Umbilical cord (tissue), 2 donors: Measurements from ENCODE around the gene ENOX2. TPM values are rescaled to one million over a fixed set of nuclear protein-coding genes. Genes with fewer than 3 reads are reported as not detected.
"Not testable (repeated sequence)": the region's sequence is repeated elsewhere in the genome, so short reads cannot be mapped to it uniquely, and the experiment has no call there.

Source experiments
- DNase-seq: peaks from one replicate; pipeline ENCODE4 v3.0.0-alpha.2; 2015; ENCODE audit warnings: low spot score
- total RNA-seq: library from RNA; depleted of rRNA; stranded (reverse); fragments of >200 nt; gene quantifications from one replicate; pipeline ENCODE4 v1.2.3, GENCODE V29; 2014; ENCODE audit warnings: low replicate concordance; ENCODE audit not compliant: insufficient read depth

Gene ENOX2
- total RNA-seq, 1 donor from 2014 or later, result 17.8 TPM

DNA sequence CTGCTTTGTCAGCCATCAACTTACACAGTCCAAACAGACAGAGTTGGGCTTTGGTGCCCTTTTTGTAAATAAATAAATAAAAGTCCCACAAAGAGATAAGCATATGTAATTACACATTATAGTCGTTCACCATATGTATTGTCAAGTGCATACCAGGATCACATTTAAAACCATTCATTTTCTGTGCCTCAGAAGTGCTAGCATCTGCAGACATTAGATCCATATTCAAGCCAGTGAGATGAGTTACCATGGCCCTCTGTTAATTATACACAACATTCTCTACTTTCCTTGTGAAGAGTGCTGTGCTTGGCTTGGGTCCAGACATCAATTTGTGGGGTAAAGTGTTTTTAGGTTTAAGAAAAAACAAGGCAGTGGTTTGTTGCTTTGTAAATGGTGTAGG, 76.8 kb downstream of the ENOX2 start:
- no peak for DNase-seq

DNA sequence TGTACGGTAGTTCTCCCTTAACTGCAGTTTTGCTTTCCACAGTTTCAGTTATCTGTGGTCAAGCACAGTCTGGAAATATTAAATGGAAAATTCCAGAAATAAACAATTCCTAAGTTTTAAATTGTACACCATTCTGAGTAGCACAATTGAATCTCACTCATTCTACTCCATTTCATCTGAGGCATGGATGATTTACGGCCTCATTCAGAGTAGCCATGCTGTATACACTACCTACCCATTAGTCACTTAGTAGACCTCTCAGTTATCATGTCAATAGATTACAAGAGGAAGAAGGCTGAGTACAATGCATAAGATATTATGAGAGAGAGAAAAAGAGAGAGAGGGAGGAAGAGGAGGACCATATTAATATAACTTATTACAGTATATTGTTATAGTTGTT, 77.5 kb downstream of the ENOX2 start:
- no peak for DNase-seq

DNA sequence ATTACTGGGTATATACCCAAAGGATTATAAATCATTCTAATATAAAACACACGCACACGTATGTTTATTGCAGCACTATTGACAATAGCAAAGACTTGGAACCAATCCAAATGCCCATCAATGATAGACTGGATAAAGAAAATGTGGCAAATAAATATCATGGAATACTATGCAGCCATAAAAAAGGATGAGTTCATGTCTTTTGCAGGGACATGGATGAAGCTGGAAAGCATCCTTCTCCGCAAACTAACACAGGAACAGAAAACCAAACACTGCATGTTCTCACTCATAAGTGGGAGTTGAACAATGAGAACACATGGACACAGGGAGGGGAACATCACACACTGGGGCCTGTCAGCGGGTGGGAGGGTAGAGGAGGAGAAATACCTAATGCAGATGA, 83.6 kb downstream of the ENOX2 start:
- DNase-seq, result not testable (repeated sequence)

DNA sequence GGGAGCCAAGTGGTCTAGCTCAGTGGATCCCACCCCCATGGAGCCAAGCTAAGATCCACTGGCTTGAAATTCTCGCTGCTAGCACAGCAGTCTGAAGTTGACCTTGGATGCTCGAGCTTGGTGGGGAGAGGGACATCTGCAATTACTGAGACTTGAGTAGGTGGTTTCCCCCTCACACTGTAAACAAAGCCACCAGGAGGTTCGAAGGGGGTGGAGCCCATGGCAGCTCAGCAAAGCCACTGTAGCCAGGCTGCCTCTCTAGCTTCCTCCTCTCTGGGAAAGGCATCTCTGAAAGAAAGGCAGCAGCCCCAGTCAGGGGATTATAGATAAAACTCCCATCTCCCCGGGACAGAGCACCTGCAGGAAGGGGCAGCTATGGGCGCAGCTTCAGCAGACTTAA, 89.1 kb downstream of the ENOX2 start:
- DNase-seq, result not testable (repeated sequence)

DNA sequence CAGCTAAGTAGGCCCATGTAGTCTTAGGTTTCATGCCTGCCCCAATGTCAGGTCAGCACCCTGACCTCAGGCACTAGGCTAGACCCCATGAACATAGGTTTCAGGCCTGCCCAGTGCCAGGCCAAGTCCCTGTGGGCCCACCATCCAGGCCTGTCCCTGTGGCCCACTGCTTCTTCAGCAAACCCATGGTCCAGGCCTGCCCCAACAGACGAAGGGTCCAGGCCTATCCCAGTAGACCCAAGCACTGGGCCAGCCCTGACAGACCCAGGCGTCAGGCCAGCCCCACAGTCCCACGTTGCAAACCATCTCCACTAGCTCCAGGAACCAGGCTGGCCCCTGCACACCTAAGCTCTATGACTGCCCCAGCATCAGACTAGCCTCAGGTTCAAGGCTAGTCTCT, 92.4 kb downstream of the ENOX2 start:
- DNase-seq, result no peak

DNA sequence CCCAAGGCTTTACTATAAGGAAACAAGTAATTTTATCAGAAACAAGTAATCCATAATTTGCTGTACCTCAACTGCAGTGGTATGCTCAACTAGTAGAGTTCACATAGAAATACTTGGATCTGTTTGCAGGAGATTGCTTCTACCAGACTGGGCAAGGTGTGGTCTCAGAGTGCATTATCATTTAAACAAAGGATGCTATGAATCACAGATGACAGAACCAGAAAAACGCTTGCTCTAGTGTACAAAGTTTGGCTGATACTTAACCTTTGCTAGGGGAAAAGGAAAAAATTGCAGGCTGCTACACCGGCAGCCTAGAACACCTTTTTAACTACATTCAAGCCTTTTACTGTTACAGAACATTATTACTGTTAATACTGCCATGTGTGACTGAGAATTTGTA, 97.1 kb downstream of the ENOX2 start:
- DNase-seq, result no peak

DNA sequence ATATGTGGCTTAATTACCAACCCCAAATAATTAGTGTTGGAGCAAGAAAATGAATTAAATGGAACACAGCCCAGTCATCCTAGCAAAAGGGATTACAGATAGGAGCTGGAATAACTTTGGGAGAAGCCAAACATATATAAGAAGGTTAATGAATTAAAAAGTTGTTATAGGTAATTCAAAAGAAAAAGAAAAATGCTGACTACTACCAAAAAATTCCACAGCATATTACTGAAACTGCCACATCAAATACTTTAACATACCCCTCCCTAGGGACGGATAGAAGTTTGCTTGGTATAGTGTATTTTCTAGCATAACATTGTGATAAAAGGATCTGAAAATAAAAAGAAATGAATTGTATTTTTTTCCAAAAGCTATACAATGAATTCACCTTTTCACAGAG, 99.5 kb downstream of the ENOX2 start:
- DNase-seq, result no peak

DNA sequence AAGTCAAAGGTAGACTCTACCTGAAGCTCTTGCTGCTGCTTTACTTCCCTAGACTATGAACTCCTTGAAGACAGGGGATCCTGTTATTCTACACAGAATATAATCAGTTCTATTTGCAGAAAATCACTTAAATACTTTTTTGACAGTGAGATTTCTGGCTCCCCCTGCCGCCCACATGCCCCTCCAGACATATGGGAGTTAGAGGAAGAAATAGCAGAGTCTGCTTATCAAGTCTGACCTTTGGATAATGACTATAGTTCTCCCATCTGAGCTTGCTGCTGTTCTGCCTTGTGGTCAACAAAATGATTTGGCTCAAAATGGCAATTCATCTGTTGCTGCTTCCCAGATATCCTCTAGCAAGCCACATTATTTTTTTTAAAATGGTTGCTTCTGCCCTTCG, 101.1 kb downstream of the ENOX2 start:
- no peak for DNase-seq

DNA sequence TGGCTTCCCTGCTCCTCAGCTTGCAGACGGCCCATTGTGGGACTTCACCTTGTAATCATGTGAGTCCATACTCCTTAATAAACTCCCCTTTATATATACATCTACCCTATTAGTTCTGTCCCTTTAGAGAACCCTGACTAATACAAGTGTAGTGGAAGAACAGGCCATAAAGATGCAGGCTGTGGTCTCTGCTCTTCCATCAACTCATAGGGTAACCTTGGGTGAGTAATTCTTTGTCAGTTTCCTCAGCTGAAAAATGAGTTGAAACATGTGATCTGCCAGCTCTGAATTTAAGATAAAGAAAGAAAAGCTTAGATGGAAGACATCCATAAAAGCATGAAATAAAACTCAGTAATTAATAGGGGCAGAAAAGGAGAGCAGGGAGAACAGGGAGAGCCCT, 103.6 kb downstream of the ENOX2 start:
- no peak for DNase-seq

DNA sequence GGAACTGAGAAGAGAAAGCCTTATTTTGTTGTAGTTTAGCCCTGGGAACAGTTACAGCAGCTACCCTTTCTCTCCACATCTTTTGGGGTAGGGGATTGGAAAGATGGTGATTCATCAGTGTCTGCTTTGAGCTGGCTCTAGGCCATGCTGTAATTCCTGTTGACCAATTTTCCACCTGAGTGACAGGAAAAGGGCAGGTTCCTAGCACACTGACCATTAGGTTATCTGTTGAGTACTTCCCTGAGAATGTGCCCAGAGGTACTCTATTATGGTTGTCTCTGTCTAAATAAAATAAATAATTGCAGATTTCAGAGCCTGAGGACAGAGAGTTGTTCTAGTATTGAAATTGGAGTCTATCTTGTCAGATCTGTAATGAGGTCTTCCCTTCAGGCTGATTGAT, 109.0 kb downstream of the ENOX2 start:
- no peak for DNase-seq

DNA sequence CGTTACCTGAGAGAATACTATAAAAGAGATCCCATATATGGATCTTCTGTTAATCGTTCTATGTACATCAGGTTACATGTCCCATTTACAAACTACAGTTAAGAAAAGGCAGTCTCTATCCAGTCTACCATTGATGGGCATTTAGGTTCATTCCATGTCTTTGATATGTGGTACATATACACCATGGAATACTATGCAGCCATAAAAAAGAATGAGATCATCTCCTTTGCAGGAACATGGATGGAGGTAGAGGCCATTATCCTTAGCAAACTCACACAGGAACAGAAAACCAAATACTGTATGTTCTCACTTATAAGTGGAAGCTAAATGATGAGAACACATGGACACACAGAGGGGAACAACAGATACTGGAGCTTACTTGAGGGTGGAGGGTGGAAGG, 111.1 kb downstream of the ENOX2 start:
- DNase-seq, result not testable (repeated sequence)

DNA sequence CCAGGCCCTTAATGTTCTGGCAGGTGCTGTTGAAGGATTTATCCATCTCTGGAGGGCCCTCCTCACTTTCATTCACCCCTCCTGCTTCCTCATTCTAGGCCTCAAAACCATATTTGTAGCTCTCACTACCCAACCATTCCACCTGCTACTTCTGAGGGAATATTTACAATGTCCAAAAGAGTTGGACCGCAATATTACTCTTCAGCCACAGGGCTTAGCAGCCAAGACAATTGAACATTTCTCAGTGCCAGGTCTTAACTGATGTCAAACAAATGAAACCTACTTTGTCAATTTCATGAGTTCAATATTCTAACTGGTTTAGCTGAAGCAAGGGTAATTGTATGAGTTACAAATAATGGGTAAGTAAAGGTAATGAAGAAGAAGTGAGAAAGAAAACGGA, 113.2 kb downstream of the ENOX2 start:
- no peak for DNase-seq

DNA sequence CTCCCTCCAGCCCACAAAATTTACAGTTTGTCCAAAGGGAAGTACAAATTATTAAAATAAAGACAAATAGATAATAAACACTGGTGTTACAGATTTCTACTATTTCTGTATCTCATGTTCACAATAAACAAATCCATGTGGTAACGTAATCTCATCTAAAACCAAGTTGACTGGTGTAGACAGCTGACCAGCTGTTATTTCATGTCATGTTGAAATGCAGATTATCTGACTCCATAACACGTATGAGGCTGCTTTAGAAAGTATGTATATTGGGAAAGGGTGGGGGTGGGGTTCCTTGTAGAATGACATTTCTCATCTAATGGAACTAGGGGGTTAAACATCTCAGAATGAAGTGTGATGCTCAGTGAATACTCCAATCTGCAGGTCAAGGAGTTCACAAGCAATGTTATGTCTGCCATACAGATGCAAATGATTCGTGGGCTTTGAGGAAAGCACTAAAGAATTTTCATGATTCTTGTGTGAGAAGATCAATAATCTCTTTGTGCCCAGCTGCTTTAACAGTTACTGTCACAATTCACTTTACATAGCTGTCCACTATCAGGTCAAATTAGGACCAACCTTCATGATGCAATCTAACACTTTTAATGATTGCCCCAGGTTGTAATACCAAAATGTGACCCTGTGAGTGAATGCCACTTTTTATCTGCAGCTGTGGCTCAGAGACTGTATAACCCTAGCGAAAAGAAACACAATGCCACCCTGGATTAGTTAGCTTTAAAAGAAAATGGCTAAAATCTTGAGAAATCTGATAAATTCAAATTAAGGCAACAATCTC, 114.0 kb downstream of the ENOX2 start:
- no peak for DNase-seq

DNA sequence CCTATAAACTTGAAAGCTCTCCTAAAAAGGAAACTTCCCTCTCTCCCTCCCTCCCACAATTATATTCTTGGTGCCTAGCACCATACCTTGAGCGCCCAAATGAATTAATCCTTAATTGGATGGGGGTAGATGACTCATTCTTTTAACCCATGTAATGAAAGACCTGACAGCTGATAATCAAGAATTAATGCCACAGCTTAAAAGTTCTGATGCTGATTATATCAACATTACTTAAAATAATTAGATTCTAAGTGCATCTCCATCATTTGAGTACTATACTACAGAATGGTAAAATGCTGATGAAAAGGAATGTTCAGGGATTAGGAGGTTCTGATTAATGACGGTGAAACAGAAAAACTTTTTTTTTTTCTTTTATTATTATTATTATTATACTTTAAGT, 117.0 kb downstream of the ENOX2 start:
- DNase-seq, result no peak

DNA sequence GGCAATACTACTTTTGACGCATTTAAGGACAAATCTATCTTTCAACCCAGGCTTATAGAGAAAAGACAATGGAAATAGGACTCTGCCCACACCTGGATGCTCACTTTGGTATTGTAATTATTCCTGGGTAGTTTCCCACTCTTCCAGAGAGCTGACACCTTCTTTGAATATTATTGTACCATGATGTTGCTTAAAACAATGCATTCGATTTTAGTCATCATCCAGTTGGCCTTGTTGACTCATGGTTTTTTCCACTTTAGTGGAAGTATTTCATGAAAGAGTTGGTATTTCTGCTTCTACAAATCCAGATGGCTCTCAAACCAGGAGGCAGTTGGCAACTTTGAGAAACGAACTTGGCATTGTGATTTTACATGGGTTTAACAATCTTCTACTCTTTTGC, 124.2 kb downstream of the ENOX2 start:
- DNase-seq, result no peak

DNA sequence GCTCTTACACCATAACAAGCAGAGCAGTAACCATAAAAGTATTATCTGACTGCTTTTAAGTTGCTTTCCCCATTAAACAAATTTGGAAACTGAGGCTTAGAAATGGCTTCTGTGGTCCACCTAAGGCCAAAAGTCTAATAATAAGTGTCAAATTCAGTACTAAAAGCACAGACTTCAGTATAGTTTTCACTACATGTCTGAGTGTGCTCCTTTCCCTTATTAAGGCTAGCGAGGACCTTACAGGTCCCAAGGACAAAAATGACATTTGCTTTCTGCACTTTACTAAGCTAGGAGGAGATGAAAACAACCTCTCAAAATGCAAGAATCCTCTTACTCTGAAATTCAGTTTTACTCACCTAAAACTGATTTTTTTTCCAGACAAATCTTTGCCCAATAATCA, 127.2 kb downstream of the ENOX2 start:
- no peak for DNase-seq

DNA sequence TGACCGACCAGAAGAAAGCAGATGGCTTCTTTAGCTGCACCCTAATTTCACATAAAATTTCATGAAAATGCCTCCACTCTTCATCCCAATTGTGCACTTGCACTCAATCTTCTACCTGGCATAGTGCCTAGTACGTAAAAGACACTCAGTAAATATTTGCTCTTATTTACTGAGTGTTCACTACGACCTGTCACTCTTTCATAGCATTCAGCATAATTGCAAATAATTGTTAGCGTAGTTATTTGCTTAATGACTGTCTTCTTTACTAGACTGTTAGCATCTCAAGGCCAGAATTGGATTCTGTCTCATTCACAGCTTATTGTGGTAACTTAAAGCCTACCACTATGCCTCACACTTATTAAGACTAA, 130.2 kb downstream of the ENOX2 start:
- DNase-seq, result no peak

DNA sequence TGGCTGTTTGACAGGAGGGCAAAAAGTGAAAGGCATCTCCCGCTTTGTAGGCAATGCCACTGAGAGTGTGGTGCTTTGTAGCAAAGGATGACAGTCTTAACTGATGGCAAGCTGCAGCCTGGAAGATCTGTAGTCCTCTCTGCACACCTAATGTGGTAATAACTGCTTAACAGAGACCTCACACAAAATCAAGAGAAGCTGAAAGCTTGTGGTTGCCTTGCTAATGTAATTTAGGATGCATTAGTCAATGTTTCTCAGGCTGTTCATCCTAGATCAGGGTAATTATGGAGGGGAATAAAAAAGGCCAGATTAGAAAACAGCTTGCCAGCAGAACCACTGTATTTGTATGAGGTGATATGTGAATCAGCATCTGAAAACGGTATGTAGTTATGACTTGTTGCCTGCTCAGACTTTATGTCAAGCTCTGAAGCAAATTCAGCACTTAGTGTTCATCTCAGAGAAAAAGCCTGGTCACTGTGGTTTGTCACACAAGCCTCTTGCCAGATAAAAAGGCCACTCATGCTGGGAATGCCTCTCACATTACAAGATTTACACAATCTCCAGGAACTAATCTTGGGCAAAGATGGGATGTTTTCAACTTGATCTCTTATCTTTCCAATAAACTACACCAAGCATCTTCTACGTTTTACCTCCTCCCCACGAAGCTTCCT, 130.8 kb downstream of the ENOX2 start:
- DNase-seq, result no peak

DNA sequence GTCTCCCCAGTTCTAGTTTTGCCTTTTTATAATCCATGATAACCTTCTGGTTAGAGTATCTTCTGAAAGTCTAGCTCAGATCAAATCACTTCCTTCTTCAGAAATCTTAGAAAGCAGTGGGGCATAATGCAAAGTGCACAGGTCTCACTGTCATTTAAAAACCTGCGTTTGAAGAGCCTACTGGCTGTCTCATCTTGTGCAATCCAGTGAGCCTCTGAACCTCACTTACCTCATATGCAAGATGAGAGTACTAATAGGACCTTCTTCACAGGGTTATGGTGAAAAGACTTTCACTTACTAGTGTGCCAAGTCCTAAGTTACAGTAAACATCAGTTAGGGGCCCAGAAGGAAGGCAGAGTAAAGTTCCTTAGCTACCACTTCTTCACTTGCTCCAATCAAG, 131.4 kb downstream of the ENOX2 start:
- DNase-seq, result no peak

DNA sequence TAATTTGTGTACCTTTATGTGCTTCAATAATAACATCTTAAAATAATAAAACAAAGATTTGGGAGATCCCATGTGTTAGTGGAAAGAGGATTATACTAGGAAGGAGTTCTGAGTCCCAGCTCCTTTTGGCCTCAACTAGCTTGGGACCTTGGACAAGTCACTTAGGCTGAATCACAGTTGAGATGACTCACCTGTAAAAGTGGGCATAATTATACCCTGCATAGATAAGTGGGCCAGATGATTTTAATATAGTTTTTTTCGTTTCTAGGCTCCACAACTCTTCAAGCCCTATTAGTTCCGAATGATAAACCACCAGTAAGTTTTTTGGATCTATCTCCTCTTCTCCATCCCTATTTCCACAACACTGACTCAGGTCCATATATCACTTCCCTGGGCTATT, 131.8 kb downstream of the ENOX2 start:
- DNase-seq, result no peak

DNA sequence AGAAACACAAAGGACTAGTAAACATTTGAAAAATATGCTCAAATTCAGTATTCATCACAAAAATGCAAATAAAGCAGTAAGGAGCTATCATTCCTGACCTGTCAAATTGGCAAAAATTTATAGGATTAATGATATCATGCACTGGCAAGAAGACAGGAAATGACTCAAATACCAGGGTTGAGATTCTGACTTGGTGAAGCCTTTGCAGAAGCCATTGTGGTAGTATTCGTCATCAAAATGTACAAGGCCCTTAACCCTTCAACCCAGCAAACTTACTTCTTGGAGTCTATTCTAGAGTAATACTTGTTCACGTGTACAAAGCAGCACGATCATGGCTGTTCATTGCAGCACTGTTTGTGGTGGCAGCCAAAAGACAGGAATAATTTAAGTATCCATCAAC, 132.4 kb downstream of the ENOX2 start:
- DNase-seq, result peak; percentile 0

DNA sequence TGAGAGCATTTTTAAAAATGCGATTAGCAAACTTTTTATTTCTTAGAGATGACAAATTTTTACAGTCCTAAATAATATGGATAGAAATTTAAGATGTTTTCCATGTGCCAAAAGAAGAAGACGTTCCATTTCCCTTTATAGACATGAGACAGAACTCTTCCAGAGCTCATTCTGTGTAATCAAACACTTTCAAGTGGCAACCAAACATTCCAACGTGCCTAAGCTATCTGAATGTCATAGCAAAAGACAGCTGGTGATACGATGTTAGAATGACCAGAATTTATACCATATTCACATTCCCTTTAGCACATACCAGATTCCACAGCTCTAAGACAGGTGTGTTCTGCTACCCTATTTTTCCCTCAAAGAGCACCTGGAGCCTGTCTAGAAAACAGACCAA, 133.2 kb downstream of the ENOX2 start:
- DNase-seq, result no peak

DNA sequence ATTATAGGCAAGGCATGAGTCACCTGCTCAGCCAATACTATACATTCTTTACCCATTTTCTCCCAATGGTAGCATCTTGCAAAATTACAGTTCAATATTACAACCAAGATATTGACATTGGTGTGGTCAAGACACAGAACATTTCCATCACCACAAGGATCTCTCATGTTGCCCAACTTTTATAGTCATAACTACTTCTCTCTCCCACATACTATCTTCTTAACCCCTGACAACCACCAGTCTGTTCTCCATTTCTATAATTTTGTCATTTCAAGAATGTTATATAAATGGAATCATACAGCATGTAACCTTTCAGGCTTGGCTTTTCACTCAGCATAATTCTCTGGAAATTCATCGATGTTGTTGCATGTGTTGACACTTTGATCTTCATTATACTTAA, 144.9 kb downstream of the ENOX2 start:
- no peak for DNase-seq

DNA sequence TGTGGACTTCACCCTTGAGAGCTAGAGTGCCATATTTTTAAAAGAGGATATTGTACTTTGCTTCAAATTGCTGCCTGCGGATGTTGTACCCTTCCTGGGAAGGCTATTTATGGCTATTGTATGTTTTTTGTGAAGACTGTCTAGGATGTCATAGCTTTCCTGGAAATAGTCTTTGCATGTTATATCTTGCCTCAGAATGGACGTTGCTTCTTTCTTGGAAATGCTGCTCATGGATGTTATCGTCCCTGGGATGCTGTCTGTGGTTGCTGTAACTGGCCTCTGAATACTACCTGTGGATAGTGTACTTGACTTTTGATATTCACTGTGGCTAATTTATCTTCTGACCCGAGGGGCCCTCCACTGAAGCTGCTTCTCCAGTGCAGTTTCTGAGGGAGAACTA, 146.8 kb downstream of the ENOX2 start:
- DNase-seq, result no peak
